HG03066 (cell line): Measurements from ENCODE around the gene ACP6.
A peak's percentile ranks its signal among the peaks of the same experiment; 100 is the strongest.

ENCODE experiments used
- ATAC-seq: cut with Tn5 transposase; IDR thresholded peaks from one replicate; pipeline ENCODE4 v1.9.1; 2021; ENCODE audit warnings: low read depth; ENCODE audit not compliant: unreplicated experiment

The ACP6 gene

DNA sequence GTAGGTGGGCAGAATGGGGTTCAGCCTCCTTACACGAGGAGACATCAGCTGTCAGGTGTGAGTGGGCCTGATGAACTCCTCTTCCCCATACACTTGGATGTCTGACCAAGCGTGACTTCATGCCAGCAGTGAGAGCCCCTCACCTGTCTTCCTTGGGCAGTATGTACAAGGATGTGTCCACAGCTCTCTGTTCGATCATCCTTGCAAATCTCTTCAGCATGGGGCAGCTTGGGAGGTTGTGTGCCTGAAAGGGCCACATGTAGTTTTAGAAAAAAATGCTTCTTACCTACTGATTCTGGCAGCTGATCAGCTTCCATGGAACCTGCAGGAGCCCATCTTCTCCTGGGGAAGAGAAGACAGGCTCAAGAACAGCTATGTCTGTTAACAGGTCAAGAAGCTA is 18.0 kb downstream of the ACP6 start:
- no peak for ATAC-seq

DNA sequence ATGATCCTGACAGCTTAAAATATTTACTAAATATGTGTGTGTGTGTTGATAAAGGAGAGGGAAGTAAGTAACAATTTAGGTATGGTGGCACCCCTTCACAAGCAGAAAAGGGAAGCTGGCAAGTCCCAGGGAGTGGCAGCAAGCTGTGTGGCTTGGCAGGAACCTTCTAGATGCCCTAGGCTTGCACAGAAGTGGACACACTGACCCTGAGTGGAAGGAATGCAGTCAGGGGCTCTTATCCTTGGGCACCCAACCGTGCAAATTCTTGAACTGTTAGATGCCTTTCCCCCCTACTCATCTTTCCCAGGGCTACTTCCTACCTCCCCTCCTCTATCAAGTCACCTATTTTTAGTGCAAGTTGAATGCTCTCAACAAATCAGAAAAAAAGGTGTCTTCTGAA is 18.9 kb downstream of the ACP6 start:
- ATAC-seq: no peak

DNA sequence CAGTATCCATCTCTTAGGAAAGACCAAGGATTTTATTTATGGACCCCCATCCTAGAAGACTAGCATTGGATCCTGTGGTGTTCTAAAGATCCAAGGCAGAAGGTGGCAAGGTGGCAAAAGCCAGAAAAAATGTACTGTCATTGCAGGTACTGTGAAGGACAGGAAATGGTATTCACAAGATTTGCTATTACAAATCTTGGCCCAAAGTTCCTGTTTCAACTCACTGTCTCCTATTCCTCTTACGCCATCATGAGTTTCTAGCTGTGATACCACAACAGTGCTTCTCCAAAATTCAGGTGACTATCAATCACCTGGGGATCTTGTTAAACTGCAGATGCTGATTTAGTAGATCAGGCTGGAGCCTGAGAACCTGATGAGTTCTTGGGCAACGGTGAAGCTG is 21.4 kb downstream of the ACP6 start:
- ATAC-seq: no peak

DNA sequence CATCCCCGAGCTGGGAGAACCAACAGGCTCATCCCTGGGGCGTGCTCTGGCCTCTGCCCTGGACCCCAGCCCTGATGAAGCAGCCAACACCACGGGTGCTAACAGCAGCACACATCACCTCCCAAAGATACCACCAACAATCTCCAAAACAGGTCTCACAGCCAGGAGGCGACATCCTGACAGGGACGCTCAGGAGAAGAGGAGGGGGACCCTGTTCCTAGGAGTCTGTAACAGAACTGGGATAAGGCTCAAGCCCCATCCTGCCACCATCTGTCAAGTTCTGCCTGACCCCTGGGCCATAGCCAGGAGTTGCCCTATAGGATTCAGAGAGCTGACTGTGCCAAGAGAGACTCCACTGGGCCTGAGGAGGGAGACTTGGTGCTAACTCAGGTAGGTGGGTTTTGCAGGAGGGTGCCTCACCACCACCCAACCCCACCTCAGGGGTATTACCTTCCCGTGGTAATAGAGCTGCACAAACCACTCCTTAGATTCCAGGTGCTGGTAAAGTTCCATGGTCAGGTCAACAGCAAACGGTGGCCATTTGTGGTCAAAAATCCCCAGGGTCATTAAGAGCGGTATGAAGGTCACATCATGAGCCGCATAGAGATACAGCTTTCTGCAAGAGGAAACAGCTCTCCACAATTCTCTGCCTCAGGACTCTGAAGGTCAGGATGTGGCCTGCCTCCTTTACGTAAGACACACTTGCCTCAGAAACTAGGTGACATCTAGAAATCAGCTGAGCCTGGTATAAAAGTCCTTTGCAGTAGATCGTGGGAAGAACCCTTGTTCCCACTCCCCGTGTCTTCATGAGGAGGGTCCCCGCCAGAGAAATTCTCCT is 22.3 kb downstream of the ACP6 start:
- no peak for ATAC-seq

DNA sequence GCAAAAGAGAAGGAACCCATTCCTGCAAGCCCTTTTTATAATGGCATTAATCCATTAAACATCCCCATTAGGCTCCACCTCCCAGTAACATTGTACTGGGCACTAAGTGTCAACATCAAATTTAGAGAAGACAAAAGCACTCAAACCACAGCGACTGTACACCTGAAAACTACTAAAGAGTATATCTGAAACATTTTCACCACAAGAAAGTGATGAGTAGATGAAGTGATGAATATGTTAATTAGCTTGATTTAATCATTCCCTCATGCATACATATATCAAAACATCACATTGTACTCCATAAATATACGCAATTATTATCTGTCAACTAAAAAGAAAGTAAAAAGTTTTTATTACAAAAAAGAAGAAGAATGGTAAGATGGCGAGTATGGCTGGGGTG is 26.4 kb downstream of the ACP6 start:
- ATAC-seq: no peak

DNA sequence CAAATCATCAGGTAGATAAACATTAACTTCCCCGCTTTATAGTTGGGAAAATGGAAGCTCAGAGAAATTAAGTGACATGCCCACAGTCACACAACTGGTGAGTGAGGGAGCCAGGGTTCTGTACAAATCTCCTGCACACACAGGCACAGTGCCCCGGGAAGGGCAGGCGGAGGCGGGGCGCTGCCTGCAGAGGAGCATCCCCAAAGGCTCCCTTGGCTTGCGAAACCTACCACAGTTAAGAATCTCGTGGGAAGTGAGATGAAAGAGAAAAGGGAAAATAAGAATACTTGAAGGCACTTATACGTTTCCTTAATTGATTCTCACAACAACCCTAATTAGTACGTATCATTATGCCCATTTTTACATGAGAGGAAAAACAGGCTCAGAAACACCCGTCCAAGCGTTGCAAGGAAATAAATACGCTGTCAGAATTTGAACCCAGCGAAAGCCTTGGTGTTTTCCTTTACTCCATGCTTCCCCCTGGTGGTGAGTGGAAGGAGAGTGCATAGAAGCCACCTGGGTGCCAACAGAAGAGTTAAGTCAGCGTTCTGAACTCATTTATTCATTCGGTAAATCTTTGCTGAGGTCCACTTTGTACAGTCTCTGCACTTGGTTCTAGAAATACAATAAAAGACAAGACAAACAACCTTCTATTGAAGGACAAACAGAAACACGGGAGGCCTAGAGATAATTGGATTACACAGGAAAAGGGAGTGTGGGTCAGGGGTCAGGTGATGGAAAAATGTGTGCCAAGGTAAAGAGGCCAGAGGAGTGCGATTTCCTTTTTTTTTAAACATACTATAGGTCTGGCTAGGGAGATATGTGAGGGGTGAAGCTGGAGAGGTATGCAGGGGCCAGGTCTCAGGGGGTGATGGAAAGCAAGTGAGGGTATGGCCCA is 28.4 kb downstream of the ACP6 start:
- ATAC-seq: no peak

DNA sequence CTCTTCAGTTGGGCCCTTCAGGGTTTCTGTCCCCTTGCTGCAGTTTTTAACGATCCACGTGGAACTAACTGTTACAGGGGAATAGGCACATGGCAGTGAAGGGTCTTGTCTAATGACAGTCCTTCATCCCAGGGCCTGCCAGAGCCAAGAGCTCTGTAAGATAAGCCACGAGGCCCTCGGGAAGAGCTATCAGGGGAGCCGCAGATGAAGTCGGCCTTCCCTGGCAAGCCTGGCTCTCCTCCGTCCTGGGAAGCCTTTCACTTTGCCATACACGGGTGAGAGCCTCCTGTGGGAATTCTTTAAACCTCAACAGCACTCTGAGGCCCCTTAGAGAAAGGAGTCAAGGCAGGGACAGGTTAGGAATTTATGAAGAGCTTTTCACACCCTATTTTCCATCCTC is 29.0 kb downstream of the ACP6 start:
- no peak for ATAC-seq

DNA sequence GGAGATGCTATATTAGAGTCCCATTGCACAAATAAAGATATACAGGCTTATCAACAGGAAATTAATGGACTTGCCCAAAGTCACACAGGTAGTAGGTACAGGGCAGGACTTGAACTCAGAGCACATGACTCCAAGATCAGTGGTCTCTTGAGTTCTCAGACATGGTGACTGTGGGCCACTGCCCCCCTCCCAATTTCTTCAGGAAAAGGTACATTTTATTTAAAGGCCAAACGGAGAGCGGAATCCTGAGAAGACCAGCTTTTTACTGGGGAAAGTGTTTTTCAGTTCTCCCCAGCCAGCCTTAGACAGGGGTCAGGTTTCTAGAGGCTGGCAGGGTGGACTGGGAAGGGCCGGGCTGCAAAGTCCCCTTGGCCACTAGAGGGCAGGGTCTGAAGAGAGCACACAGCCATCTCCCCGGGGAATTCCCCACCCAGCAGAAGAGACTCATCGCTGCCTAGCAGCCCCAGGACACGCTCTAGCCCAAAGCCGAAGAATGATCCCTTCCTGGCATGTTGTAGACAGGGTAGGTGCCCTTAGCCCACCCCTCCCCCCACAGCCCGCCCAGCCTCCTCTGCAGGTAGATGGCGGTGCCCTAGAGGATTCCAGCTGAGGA is 29.7 kb downstream of the ACP6 start:
- ATAC-seq: peak; percentile 95

DNA sequence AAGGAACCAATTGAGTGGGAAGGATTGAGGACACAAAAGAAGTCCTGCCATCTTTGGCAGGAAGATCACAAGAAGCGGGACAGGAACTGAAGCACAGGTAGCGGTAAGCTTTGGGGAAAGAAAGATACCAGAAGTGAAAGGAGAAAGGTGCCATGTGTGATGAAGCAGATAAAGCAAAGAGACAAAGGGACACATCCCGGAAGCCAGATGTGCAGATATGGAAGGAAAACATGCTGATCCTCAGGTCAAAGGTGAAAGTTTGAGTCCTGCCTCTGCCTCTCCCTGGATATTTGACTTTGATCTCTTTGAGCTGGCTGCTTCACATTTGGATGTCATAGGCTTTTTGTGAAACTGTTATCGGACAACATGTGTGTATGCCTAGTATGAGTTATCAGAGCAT is 34.0 kb downstream of the ACP6 start:
- no peak for ATAC-seq

DNA sequence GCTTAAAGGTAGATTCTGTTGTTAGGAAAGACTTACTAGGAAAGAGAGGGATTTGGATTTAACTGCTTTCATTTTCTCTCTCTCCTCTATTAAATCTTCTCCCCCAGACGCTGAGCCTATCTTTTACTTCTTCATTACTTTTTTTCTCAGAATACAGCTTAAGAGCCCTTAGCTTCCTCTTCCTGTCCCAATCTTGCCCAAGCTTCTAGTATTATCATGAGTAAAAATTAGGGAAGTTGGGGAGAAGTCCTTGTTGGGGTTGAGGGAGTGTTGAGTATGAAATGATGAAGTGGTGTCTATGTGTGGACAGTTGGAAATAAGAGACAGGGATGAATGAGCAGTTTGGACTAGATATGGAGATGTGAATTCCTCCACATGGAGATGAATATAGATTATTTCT is 35.0 kb downstream of the ACP6 start:
- no peak for ATAC-seq

DNA sequence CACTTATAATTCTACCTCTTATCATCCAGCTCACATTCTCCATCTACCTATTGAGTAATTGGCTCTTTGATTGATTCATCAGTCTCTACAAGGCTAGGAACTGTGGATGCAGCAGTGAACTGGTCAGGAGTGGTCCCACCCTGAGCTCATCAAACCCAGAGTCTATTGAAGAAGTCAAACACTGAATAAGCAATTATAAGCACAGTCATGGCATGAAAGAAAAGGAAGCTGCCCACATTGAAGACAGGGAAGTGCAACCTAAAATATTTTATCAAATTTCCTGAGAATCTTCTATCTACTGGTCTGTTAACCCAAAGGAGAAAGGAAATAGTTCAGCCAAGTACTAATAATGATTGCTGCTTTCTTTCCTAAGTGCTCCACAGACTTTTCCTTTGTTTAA is 35.7 kb downstream of the ACP6 start:
- ATAC-seq: no peak

DNA sequence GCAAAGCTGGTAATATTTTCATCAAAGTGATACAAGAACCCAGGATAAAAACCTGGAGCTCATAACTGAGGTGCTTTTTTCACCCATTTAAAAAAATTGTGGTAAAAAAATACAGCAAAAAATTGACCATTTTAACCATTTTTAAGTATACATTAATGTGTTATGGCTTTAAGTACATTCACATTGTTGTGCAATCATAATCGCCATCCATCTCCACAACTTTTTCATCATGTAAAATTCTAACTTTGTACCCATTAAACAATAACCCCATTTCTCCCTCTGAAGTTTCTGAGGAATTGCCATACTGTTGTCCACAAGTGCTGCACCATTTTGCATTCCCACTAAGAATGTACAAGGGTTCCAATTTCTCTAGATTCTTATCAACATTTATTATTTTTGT is 36.6 kb downstream of the ACP6 start:
- no peak for ATAC-seq

DNA sequence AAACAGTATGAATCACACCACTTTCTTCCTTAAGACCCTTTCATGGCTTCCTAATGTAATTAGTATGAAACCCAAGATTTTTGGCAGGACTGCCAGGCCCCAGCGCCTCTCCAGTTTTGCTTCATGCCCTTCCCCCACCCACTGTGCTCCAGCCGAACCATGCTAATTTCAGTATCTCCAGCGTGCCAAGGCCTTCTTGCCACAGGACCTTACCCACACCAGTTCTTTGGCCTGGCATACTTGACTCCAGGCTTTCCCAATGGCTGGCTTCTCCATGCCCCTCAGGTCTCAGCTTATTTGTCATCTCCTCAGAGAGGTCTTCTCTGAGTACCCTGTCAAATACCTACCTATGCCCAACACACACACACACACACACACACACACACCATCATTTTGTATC is 38.5 kb downstream of the ACP6 start:
- ATAC-seq: no peak

DNA sequence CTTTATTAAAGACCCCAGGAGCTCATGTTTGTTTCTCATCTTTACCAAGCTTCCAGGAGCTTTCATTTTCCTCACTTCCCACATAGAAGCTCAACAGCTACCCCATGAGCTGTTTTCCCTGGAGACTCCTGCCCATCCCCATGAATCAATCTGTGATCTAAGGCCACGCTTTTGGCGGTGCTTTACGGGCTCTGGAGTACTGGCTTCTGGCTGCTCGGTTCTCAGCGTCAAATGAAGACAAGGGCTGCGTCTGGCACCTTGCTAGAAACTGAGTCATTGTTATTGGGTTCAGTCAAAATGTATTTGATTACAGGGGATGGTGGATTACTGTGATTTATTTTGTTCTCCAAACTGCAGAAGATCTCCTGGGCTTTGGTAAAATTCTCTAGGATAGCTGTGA is 39.9 kb downstream of the ACP6 start:
- ATAC-seq: no peak

DNA sequence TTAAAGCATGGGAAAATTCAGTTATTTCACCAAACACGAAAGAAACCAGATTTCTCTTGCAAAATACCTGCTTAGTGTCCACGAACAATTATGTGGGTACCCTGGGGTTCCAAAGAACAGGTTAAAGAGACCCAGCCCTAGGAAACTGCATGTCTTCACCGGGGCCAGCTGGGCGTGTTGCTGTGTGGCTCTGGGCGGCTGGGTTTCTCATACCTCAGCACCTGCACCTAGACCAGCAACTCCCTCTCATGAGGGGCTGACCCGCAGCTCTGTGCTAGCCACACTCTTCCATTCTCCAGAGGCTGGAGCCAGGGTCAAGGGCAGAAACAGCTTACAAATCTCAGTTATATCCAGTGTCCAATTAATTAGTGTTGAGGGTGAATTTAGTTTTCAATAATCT is 40.3 kb downstream of the ACP6 start:
- ATAC-seq: no peak

DNA sequence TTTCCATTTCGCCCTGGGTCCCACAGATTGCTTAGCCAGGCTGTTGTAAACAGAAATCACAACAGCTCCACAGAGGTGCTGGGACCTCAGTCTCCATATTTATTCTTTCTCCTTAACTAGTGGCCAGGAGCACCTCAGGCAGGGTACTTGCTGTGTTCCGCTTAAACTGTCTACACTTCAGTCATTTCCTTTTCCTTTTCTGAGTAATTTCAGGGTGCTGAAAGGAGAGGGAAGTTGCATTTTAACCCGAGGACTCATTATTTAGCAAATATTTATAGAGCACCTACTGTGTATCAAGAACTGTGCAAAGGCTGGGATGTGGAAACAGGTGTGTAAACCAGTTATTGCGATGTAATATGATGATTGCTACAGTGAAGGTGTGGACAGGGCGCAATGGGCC is 41.9 kb downstream of the ACP6 start:
- no peak for ATAC-seq

DNA sequence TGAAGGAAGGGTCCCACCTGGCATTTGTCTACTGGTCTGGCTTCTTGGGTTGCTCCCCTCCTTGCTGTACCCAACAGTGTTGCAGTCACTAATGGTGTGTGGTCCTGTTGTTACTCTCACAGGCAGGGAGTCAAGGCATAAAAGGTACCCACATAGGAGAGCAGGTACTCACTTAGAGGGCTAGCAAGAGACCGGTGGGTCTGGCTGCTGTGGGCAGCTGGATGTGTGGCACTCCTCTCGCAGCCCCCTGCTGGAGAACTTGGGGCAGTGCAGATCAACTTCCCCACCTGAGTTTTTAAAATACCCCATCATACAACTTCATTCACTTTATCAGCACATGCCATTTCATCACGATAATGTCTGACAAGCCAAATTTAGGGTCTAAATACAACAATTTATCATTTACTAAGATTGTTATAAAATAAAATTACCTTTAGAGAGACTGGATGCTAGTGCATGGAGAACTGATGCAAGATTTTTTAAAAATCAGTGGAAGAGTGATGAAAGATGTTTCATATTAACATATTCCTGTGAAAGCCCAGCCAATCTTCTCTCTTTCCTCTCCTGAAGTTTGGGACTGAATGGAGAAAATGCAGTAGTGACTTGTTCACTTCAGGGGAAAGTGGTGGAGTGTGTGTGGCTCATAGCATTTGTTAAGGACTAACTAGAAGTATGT is 42.8 kb downstream of the ACP6 start:
- no peak for ATAC-seq

DNA sequence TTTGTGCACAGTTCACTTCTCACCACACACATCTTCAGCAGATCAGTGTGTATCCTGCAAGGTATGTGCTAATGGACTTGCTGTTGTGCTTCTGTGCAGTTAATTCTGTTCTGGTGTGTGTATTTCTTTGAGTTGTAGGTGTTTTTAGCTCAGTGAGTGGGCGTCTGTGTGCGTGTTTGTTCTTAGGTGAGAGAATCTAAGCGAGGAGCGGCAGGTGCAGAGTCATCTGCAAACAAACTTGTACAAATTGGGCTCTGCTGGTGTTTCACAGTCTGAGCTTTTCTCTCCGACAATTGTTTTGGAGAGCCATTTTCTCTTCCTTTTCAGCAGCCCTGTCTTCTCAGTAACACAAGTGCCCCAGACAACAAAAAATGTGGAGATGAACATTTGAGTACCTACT is 43.6 kb downstream of the ACP6 start:
- no peak for ATAC-seq

DNA sequence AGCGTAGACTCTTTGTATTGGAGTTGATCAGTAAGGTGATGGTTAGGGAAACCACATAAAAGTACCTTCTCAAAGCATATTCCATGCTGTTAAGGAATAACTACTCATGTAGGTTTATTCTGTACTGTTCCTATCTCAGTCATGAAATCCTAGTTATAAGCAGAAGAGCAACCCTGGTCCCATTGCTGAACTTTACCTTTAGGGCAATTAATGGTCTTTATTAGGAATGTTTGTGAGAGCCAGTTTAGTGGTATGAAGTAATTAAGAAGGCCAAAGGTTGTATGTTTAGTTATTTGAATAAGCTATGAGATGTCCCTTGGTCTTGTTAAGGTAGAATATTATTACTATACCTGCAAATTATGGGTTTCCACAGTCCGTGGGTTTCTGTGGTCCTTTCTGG is 44.0 kb downstream of the ACP6 start:
- no peak for ATAC-seq

DNA sequence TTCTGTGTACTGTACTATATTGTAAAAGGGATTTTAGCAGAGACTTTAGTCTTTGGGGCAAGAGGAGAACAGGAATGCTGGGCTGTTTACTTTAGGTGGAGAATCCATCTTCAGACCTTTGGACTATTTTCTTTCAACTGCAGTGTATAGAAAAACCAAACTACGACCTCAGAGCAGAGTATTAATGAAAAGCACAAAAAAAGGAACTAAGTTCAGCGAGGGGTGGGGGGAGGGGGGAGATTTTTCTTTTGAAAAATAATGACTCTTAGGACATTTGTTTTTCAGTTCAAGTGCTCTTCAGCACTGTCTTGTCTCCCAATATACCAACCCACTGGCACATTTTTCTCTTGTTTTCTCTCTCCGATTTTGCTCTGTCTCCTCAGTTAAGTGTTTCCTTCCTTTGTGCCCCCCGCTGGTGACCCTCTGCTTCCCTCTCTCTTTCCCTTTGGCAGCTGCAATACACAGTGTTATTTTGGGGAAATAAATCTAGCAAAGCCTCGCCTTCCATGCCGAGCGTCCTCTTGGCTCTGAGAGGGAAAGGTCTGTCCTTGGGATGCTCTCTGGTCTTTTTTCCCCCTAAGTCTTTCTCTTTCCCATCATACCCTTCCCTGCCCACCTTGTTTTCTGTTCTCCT is 44.8 kb downstream of the ACP6 start:
- ATAC-seq: no peak
